Activated naive CD4-positive, alpha-beta T cell treated with anti-CD3 and anti-CD28 coated beads, Interleukin-2, amount 50 U/mL, for 24 hours (primary cell): ENCODE data around the gene MNX1.

Experiments used
- H3K27ac Mint-ChIP-seq: one replicate; pipeline ENCODE4 v1.8.0; 2021; ENCODE audit warnings: mild to moderate bottlenecking, mixed read lengths
- H3K27me3 Mint-ChIP-seq: one replicate; pipeline ENCODE4 v1.8.0; 2021; ENCODE audit warnings: mixed read lengths
- H3K36me3 Mint-ChIP-seq: one replicate; pipeline ENCODE4 v1.8.0; 2021; ENCODE audit warnings: mixed read lengths
- H3K4me1 Mint-ChIP-seq: one replicate; pipeline ENCODE4 v1.8.0; 2021; ENCODE audit warnings: mixed read lengths
- H3K4me3 Mint-ChIP-seq: one replicate; pipeline ENCODE4 v1.8.0; 2021; ENCODE audit warnings: mild to moderate bottlenecking, mixed read lengths
- H3K9me3 Mint-ChIP-seq: one replicate; pipeline ENCODE4 v1.8.0; 2021; ENCODE audit warnings: mixed read lengths

Gene MNX1

DNA sequence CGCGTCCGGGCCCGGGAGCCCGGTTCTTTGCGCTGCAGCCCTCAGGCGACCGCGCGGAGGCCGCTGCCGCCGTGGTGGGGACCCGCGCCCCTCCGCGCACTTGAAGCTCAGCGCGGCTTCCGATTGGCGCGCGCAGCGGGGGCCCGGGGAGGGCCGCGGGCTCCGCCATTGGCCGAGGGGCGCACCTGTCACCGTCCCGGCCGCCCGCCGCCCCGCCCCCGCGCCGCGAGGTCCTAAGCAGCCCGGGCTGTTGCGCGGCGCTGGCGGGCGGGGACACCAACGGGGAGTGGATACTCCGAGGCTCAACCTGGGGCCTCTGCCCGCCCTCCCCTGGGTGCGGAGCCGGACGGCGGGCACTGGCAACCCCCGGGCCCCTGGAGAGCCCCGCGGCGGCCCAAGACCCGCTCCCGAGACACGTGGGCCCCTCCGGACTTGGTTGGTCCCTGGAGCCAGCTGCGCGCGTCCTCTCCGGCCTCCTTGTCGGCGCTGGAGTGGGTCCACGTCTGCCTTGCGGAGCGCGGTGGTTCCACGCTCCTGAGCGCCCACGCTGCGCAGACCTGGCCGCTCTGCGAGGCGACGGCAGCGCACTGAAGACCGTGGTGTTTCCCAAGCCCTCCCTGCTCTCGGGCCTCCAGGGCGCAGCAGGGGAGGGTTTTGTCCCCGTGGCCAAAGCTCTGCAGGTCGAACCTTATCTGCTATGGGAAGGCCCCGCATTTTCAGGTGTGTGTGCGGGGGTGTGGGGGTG lies at the start of gene MNX1:
Gene MNX1, minus strand, starts transcription at position 76 of the 745 bp plus-strand sequence. CDS start 313 bp downstream, outside the sequence.
- Mint-ChIP-seq H3K27ac (no peak within 1 kb of the TSS), H3K4me1 (peaks cover 14% of the 10 kb centered on the region), H3K4me3 (peak within 1 kb of the TSS; percentile 68), H3K36me3 (no peaks in the 10 kb centered on the region), H3K27me3 (peaks cover 47% of the 10 kb centered on the region), H3K9me3 (no peaks in the 10 kb centered on the region)

DNA sequence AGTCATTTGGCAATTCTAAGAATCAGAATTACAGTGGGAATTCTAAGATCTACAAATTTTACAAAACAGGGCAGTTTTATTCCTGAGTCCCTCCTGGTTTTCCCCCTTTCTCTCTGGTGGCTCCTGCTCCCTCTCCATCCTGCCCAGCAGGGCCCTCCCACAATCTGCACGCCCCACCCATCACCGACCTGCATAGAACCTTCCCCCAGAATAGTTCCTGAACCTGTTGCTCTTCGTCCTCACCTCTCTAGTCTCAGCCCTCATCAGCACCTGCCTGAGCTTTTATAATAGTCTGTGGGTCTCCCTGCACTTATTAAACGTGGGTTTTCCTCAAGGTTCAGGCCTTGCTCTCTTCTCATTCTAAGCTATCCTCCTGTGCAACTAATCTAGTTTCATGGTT lies 49.1 kb upstream of the MNX1 start:
- H3K27ac Mint-ChIP-seq, result no peak overlapping the region

GRCh38 chr7:157058701-157059100 lies 48.2 kb upstream of the MNX1 start:
- Mint-ChIP-seq H3K4me3 (no peak overlapping the region), H3K27me3 (peaks cover 17% of the 10 kb centered on the region), H3K36me3 (no peaks in the 10 kb centered on the region), H3K27ac (no peak overlapping the region), H3K9me3 (peaks cover 8% of the 10 kb centered on the region), H3K4me1 (no peaks in the 10 kb centered on the region)

More for the DNA sequence above, 49.1 kb upstream of the MNX1 start:
- Mint-ChIP-seq H3K36me3 (no peaks in the 10 kb centered on the region), H3K9me3 (peaks cover 4% of the 10 kb centered on the region), H3K27me3 (peaks cover 17% of the 10 kb centered on the region), H3K4me3 (no peak overlapping the region), H3K4me1 (no peaks in the 10 kb centered on the region)

GRCh38 chr7:157058068-157058467 lies 47.6 kb upstream of the MNX1 start:
- H3K4me1 Mint-ChIP-seq, result no peaks in the 10 kb centered on the region
- H3K27ac Mint-ChIP-seq, result no peak overlapping the region
- no peak overlapping the region for H3K4me3 Mint-ChIP-seq
- H3K9me3 Mint-ChIP-seq, result peaks cover 7% of the 10 kb centered on the region
- peaks cover 18% of the 10 kb centered on the region for H3K27me3 Mint-ChIP-seq
- no peaks in the 10 kb centered on the region for H3K36me3 Mint-ChIP-seq

- Mint-ChIP-seq H3K4me1 (no peaks in the 10 kb centered on the region), H3K4me3 (no peak overlapping the region), H3K27ac (no peak overlapping the region), H3K9me3 (peaks cover 7% of the 10 kb centered on the region), H3K36me3 (no peaks in the 10 kb centered on the region), H3K27me3 (peaks cover 16% of the 10 kb centered on the region)
Observed at GRCh38 chr7:157056957-157057902, 46.8 kb upstream of the MNX1 start.

DNA sequence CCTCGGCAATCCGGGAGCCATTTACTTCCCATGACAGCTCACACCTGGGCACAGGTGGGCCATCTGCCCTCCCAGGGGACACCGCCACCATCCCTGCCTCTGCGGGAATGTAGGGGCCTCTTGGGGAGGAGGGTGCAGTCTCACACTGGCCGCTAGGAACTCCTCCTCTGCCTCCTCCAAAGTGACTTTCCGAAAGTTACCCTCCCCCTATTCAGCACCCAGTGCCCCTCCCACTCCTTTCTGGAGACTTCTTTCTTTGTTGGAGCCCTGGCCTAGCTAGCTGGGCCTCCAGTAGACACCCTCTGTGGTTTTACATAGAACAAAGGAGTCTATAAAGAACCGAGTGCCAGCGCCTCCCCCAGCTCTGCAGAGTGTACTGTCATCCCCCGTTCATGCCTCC lies 45.8 kb upstream of the MNX1 start:
- H3K9me3 Mint-ChIP-seq, result peaks cover 7% of the 10 kb centered on the region
- peaks cover 18% of the 10 kb centered on the region for H3K27me3 Mint-ChIP-seq

DNA sequence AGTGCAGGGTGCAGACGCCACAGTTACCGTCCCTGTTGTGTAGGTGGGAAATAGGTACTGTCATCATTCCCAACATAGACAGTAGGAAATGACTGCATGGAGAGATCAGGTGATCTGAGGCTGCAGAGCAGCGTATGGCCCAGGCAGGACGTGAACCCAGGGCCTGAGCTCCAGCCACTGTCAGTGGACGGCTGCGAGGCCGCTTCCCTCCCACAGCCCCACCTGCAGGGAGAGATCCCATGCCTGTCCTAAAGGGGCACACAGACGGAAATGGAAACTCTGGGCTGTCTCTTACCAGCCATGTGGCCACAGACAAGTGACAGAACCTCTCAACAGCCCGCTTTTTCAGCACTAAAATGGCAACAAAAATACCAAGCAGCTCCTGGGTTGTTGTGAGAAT lies 44.5 kb upstream of the MNX1 start:
- H3K27me3 Mint-ChIP-seq, result peaks cover 17% of the 10 kb centered on the region
- H3K27ac Mint-ChIP-seq, result no peak overlapping the region
- peaks cover 7% of the 10 kb centered on the region for H3K9me3 Mint-ChIP-seq
- H3K4me1 Mint-ChIP-seq, result no peaks in the 10 kb centered on the region
- no peaks in the 10 kb centered on the region for H3K36me3 Mint-ChIP-seq
- no peak overlapping the region for H3K4me3 Mint-ChIP-seq

More for the DNA sequence above, 45.8 kb upstream of the MNX1 start:
- Mint-ChIP-seq H3K4me3 (no peak overlapping the region), H3K27ac (no peak overlapping the region), H3K36me3 (no peaks in the 10 kb centered on the region), H3K4me1 (no peaks in the 10 kb centered on the region)

DNA sequence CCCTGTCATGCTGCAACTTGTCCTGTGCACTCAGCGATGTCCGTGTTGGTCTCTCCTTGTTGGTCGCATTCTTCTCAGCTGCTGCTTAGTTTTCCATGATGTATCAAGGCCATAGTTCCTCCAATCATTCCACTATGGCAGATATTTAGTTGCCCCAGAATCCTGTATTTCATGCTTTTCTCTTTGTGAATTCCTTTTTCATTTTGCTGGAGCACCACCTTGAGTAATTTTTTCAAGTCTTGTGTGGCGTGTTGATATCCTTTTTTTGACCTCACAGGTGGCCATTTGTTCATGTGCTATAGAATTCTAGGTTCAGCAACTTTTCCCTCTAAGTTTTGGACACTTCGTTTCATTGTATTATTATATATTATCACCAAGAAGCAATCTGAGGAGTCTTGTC lies 42.7 kb upstream of the MNX1 start:
- Mint-ChIP-seq H3K9me3 (peaks cover 7% of the 10 kb centered on the region), H3K27ac (no peak overlapping the region), H3K27me3 (peaks cover 14% of the 10 kb centered on the region), H3K4me3 (no peak overlapping the region), H3K36me3 (no peaks in the 10 kb centered on the region), H3K4me1 (no peaks in the 10 kb centered on the region)

GRCh38 chr7:157047148-157047547 lies 36.7 kb upstream of the MNX1 start:
- H3K4me3 Mint-ChIP-seq, result no peak overlapping the region
- no peaks in the 10 kb centered on the region for H3K9me3 Mint-ChIP-seq
- H3K27ac Mint-ChIP-seq, result no peak overlapping the region
- H3K4me1 Mint-ChIP-seq, result no peaks in the 10 kb centered on the region
- H3K27me3 Mint-ChIP-seq, result peaks cover 3% of the 10 kb centered on the region
- H3K36me3 Mint-ChIP-seq, result no peaks in the 10 kb centered on the region

DNA sequence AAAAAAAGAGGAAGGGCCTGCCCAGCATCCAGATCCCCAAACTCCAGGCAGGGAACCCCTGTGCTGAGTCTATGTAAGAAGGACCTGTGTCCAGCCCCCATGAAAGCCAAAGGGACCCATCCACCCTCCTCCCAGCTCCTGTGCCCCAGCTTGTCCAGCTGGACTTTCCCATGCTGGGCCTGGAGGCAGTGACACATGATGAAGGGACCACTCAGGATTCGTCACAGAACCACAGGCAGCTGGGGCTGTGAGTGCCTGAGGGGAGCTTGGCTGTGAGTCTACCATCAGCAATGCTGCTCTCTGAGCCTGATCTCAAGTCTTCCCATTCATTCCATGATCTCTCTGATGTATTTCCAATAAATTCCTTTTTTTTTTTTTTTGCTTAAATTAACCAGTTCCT lies 36.2 kb upstream of the MNX1 start:
- no peaks in the 10 kb centered on the region for H3K9me3 Mint-ChIP-seq
- no peak overlapping the region for H3K4me3 Mint-ChIP-seq
- H3K27ac Mint-ChIP-seq, result no peak overlapping the region
- H3K4me1 Mint-ChIP-seq, result no peaks in the 10 kb centered on the region
- H3K36me3 Mint-ChIP-seq, result no peaks in the 10 kb centered on the region
- peaks cover 1% of the 10 kb centered on the region for H3K27me3 Mint-ChIP-seq

DNA sequence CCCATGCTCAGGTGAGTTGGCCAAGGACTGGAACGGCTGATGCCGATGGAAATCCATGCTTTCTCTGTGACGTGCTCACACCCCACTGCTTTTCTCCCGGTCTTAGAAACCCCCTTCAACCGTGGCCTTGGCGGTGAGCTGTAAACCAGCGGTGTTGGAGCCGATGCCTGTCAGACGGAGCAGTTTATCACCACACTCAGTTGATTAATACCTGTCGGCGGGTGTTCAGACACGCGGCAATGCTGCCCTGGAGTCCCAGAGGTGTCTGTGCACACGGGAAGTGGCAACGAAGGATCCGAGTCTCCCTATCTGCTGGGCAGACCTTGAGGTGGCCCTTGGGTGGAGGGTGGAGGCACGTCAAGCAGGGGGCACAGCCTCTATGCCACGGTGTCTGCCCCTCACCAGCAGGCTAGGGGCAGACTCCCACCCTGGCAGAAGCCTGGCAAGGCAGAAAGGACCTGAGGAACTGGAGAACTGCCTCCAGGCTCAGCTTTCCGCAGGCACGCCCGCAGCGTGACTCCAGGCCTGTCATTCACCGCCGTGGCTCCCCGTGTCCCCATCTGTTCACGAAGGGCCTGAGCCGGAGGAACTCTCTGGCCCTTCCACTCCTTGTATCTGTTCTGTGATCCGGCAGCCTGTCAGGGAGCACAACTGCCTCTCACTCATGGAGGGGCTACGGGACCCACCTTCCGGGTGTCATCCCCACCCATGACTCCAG lies 34.6 kb upstream of the MNX1 start:
- Mint-ChIP-seq H3K4me3 (no peak overlapping the region), H3K36me3 (no peaks in the 10 kb centered on the region), H3K9me3 (no peaks in the 10 kb centered on the region), H3K4me1 (no peaks in the 10 kb centered on the region), H3K27me3 (peaks cover 1% of the 10 kb centered on the region), H3K27ac (no peak overlapping the region)

- Mint-ChIP-seq H3K4me1 (no peaks in the 10 kb centered on the region), H3K4me3 (no peak overlapping the region), H3K9me3 (no peaks in the 10 kb centered on the region), H3K27ac (no peak overlapping the region), H3K27me3 (no peaks in the 10 kb centered on the region), H3K36me3 (no peaks in the 10 kb centered on the region)
Observed at GRCh38 chr7:157044147-157044687, 33.8 kb upstream of the MNX1 start.

GRCh38 chr7:157043745-157044144 lies 33.3 kb upstream of the MNX1 start:
- Mint-ChIP-seq H3K27ac (no peak overlapping the region), H3K4me3 (no peak overlapping the region), H3K9me3 (no peaks in the 10 kb centered on the region), H3K27me3 (no peaks in the 10 kb centered on the region), H3K4me1 (no peaks in the 10 kb centered on the region), H3K36me3 (no peaks in the 10 kb centered on the region)

DNA sequence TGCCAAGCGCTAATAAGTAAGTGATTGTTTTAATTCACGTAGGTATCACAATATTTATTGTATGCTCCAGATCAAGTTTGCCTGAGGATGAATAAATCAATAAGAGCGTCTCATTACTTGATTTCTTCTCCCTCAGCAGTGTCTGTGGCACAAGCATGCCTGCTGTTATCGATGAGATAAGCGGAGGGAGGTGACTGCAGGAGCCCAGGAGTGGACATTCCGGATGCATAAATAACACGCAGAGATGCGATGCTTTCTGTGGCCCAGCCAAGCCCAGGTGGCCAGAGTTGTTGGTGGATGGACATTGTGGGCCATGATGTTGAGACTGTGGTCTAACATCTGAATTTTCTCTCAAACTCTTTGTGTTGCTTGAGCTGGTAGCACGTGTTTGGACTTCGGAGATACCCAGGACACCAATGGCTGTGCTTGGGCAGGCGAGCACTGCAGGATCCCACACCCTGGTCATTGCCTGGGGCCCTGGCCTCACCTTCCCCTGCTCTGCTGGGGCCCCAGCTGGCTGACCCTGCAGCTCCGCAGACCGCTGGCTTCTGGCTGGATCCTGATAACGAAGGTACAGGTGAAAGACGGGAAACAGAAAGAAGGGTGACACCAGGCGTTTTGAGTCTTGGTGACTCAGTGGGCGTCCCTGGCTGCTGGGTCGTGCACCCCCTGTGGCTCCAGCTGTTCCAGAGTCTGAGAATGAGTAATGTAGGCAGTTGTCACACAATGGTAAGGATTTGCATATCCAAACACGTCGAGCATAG lies 31.2 kb upstream of the MNX1 start:
- H3K27ac Mint-ChIP-seq, result no peak overlapping the region

GRCh38 chr7:157041004-157041403 lies 30.5 kb upstream of the MNX1 start:
- H3K9me3 Mint-ChIP-seq, result no peaks in the 10 kb centered on the region
- H3K36me3 Mint-ChIP-seq, result no peaks in the 10 kb centered on the region
- no peak overlapping the region for H3K4me3 Mint-ChIP-seq
- no peaks in the 10 kb centered on the region for H3K4me1 Mint-ChIP-seq
- peaks cover 9% of the 10 kb centered on the region for H3K27me3 Mint-ChIP-seq
- H3K27ac Mint-ChIP-seq, result no peak overlapping the region

More for the DNA sequence above, 31.2 kb upstream of the MNX1 start:
- H3K36me3 Mint-ChIP-seq, result no peaks in the 10 kb centered on the region
- H3K27me3 Mint-ChIP-seq, result peaks cover 2% of the 10 kb centered on the region
- H3K4me1 Mint-ChIP-seq, result no peaks in the 10 kb centered on the region
- H3K4me3 Mint-ChIP-seq, result no peak overlapping the region
- no peaks in the 10 kb centered on the region for H3K9me3 Mint-ChIP-seq
